Trophoblast cell (in vitro differentiated cells and primary cell): ENCODE data around the gene RCL1.

Experiments
- DNase-seq, 2 donors: peaks; one replicate each; pipeline ENCODE4 v3.0.0-alpha.2; 2016
- H2AFZ ChIP-seq: 2 replicates; pipeline ENCODE4 v1.6.1; 2013; ENCODE audit warnings: low read length, moderate library complexity, mild to moderate bottlenecking; ENCODE audit not compliant: insufficient read depth, poor library complexity
- H2AK5ac ChIP-seq: 2 replicates; pipeline ENCODE4 v1.6.1; 2013; ENCODE audit warnings: mild to moderate bottlenecking, low read length
- H2BK120ac ChIP-seq: 2 replicates; pipeline ENCODE4 v1.6.1; 2013; ENCODE audit warnings: low read length, mild to moderate bottlenecking, moderate library complexity; ENCODE audit not compliant: insufficient read depth, poor library complexity
- H2BK12ac ChIP-seq: 2 replicates; pipeline ENCODE4 v1.6.1; 2013; ENCODE audit warnings: mild to moderate bottlenecking, low read length, moderate library complexity
- H2BK5ac ChIP-seq: 2 replicates; pipeline ENCODE4 v1.6.1; 2013; ENCODE audit warnings: low read length, low read depth, moderate library complexity, mild to moderate bottlenecking; ENCODE audit not compliant: poor library complexity
- H3K14ac ChIP-seq: 2 replicates; pipeline ENCODE4 v1.6.1; 2013; ENCODE audit warnings: mild to moderate bottlenecking, low read length
- H3K18ac ChIP-seq: 2 replicates; pipeline ENCODE4 v1.6.1; 2013; ENCODE audit warnings: mild to moderate bottlenecking, low read length
- H3K23ac ChIP-seq: 2 replicates; pipeline ENCODE4 v1.6.1; 2013; ENCODE audit warnings: low read length
- H3K27ac ChIP-seq: 2 replicates; pipeline ENCODE4 v1.5.1; 2013; ENCODE audit warnings: low read depth, mild to moderate bottlenecking, inconsistent platforms, low read length, moderate library complexity
- H3K27me3 ChIP-seq: 2 replicates; pipeline ENCODE4 v1.6.1; 2013; ENCODE audit warnings: inconsistent platforms, mild to moderate bottlenecking, low read length, moderate library complexity; ENCODE audit not compliant: insufficient read depth
- H3K36me3 ChIP-seq, 2 experiments: 1 replicate in 1 of 2; 2 replicates in 1 of 2; pipeline ENCODE4 v1.6.1; 2013; ENCODE audit warnings: low read length in 2 of 2, mild to moderate bottlenecking in 2 of 2, moderate library complexity in 1 of 2; ENCODE audit not compliant: insufficient read depth in 2 of 2, control insufficient read depth in 1 of 2
- H3K4ac ChIP-seq: 2 replicates; pipeline ENCODE4 v1.6.1; 2013; ENCODE audit warnings: low read depth, mild to moderate bottlenecking, low read length, moderate library complexity
- H3K4me1 ChIP-seq, 2 experiments: 1 replicate in 1 of 2; 2 replicates in 1 of 2; pipeline ENCODE4 v1.6.1; 2013; ENCODE audit warnings: low read length in 2 of 2, mild to moderate bottlenecking in 2 of 2, moderate library complexity in 1 of 2; ENCODE audit not compliant: insufficient read depth in 2 of 2, control insufficient read depth in 1 of 2
- H3K4me2 ChIP-seq: 2 replicates; pipeline ENCODE4 v1.6.1; 2013; ENCODE audit warnings: inconsistent platforms, mild to moderate bottlenecking, low read length, moderate library complexity
- H3K4me3 ChIP-seq: 2 replicates; pipeline ENCODE4 v1.5.1; 2013; ENCODE audit warnings: mild to moderate bottlenecking, low read depth, low read length, inconsistent platforms
- H3K79me1 ChIP-seq: one replicate; pipeline ENCODE4 v1.6.1; 2013; ENCODE audit warnings: low read length
- H3K79me2 ChIP-seq: 2 replicates; pipeline ENCODE4 v1.6.1; 2013; ENCODE audit warnings: low read length, mild to moderate bottlenecking; ENCODE audit not compliant: control insufficient read depth, insufficient read depth, poor library complexity
- H3K9ac ChIP-seq: 2 replicates; pipeline ENCODE4 v1.6.1; 2013; ENCODE audit warnings: mild to moderate bottlenecking, low read length
- H3K9me3 ChIP-seq: 2 replicates; pipeline ENCODE4 v1.6.1; 2013; ENCODE audit warnings: low read depth, mild to moderate bottlenecking, control low read depth, inconsistent platforms, low read length; ENCODE audit not compliant: insufficient read depth
- H4K12ac ChIP-seq: 2 replicates; pipeline ENCODE4 v1.6.1; 2013; ENCODE audit warnings: low read depth, mild to moderate bottlenecking, low read length, moderate library complexity
- H4K8ac ChIP-seq: 2 replicates; pipeline ENCODE4 v1.6.1; 2013; ENCODE audit warnings: low read depth, mild to moderate bottlenecking, low read length, moderate library complexity
- H4K91ac ChIP-seq: one replicate; pipeline ENCODE4 v1.6.1; 2013; ENCODE audit warnings: low read depth, mild to moderate bottlenecking, low read length, moderate library complexity
- WGBS: extraction: QIAGEN DNeasy Blood & Tissue Kit; methylation state at CpG from one replicate; pipeline ENCODE4 v1.1.7; 2013; ENCODE audit warnings: missing lambda C conversion rate; ENCODE audit not compliant: insufficient read length, insufficient coverage; ENCODE audit errors: extremely low coverage; 5-methylcytosine and 5-hydroxymethylcytosine counted together

The RCL1 gene

GRCh38 chr9:4827224-4827623 is 34.5 kb downstream of the RCL1 start:
- H4K12ac ChIP-seq = no peak overlapping the region
- no peaks in the 10 kb centered on the region for H3K9me3 ChIP-seq
- H3K4ac ChIP-seq = no peak overlapping the region
- H3K4me3 ChIP-seq = no peak overlapping the region
- no peak overlapping the region for H3K18ac ChIP-seq
- no peak overlapping the region for H3K9ac ChIP-seq
- no peaks in the 10 kb centered on the region for H3K79me2 ChIP-seq
- no peak overlapping the region for H3K4me2 ChIP-seq
- no peak overlapping the region for H2AFZ ChIP-seq
- no peaks in the 10 kb centered on the region for H3K4me1 ChIP-seq
- no peak overlapping the region for H3K23ac ChIP-seq
- no peaks in the 10 kb centered on the region for H3K27me3 ChIP-seq
- H3K36me3 ChIP-seq = no peaks in the 10 kb centered on the region
- H3K14ac ChIP-seq = no peak overlapping the region
- H4K91ac ChIP-seq = no peak overlapping the region
- no peaks in the 10 kb centered on the region for H3K79me1 ChIP-seq
- H4K8ac ChIP-seq = no peak overlapping the region
- no CpG with 5 or more reads among the region's 2 CpGs for WGBS
- H3K27ac ChIP-seq = no peak overlapping the region
- DNase-seq = no peak
- H2BK12ac ChIP-seq = no peak overlapping the region
- no peak overlapping the region for H2AK5ac ChIP-seq
- no peak overlapping the region for H2BK5ac ChIP-seq
- no peak overlapping the region for H2BK120ac ChIP-seq

GRCh38 chr9:4828761-4829160 is 36.0 kb downstream of the RCL1 start:
- H3K79me2 ChIP-seq = no peaks in the 10 kb centered on the region
- no peak overlapping the region for H3K23ac ChIP-seq
- H3K14ac ChIP-seq = no peak overlapping the region
- H3K27ac ChIP-seq = no peak overlapping the region
- no peak overlapping the region for H3K4me3 ChIP-seq
- no peak overlapping the region for H4K12ac ChIP-seq
- no peak overlapping the region for H3K4me2 ChIP-seq
- no peak overlapping the region for H2BK120ac ChIP-seq
- no peaks in the 10 kb centered on the region for H3K9me3 ChIP-seq
- H3K4ac ChIP-seq = no peak overlapping the region
- no peaks in the 10 kb centered on the region for H3K27me3 ChIP-seq
- no peak overlapping the region for H2AK5ac ChIP-seq
- no peak overlapping the region for H3K18ac ChIP-seq
- H2BK12ac ChIP-seq = no peak overlapping the region
- no peak for DNase-seq
- H3K9ac ChIP-seq = no peak overlapping the region
- no peak overlapping the region for H2AFZ ChIP-seq
- no peaks in the 10 kb centered on the region for H3K36me3 ChIP-seq
- H4K8ac ChIP-seq = no peak overlapping the region
- WGBS = no CpG with 5 or more reads among the region's 2 CpGs
- no peak overlapping the region for H2BK5ac ChIP-seq
- H4K91ac ChIP-seq = no peak overlapping the region
- no peaks in the 10 kb centered on the region for H3K4me1 ChIP-seq
- no peaks in the 10 kb centered on the region for H3K79me1 ChIP-seq

- H4K8ac ChIP-seq = no peak overlapping the region
- H3K14ac ChIP-seq = no peak overlapping the region
- no peak overlapping the region for H3K27ac ChIP-seq
- no peak for DNase-seq
- no peaks in the 10 kb centered on the region for H3K79me2 ChIP-seq
- H3K36me3 ChIP-seq = peaks cover 0 to 2% of the 10 kb centered on the region in 2 experiments
- H2AFZ ChIP-seq = no peak overlapping the region
- H3K4ac ChIP-seq = no peak overlapping the region
- H2AK5ac ChIP-seq = no peak overlapping the region
- no peak overlapping the region for H3K4me3 ChIP-seq
- no peaks in the 10 kb centered on the region for H3K27me3 ChIP-seq
- no peak overlapping the region for H3K18ac ChIP-seq
- WGBS = no CpG with 5 or more reads among the region's 1 CpG
- no peak overlapping the region for H4K12ac ChIP-seq
- H3K9ac ChIP-seq = no peak overlapping the region
- H3K4me2 ChIP-seq = no peak overlapping the region
- H4K91ac ChIP-seq = no peak overlapping the region
- H3K79me1 ChIP-seq = no peaks in the 10 kb centered on the region
- no peak overlapping the region for H2BK120ac ChIP-seq
- no peak overlapping the region for H2BK12ac ChIP-seq
- no peaks in the 10 kb centered on the region for H3K4me1 ChIP-seq
- no peaks in the 10 kb centered on the region for H3K9me3 ChIP-seq
- H3K23ac ChIP-seq = no peak overlapping the region
- H2BK5ac ChIP-seq = no peak overlapping the region
Observed at GRCh38 chr9:4829969-4830368, 37.2 kb downstream of the RCL1 start.

GRCh38 chr9:4830699-4831098 is 38.0 kb downstream of the RCL1 start:
- H2BK5ac ChIP-seq = no peak overlapping the region
- WGBS = no CpG with 5 or more reads among the region's 5 CpGs
- no peak overlapping the region for H3K14ac ChIP-seq
- DNase-seq = no peak
- H3K79me1 ChIP-seq = no peaks in the 10 kb centered on the region
- H2BK12ac ChIP-seq = no peak overlapping the region
- H3K4ac ChIP-seq = no peak overlapping the region
- no peaks in the 10 kb centered on the region for H3K27me3 ChIP-seq
- H3K23ac ChIP-seq = no peak overlapping the region
- no peaks in the 10 kb centered on the region for H3K4me1 ChIP-seq
- peaks cover 0 to 2% of the 10 kb centered on the region in 2 experiments for H3K36me3 ChIP-seq
- H4K8ac ChIP-seq = no peak overlapping the region
- no peak overlapping the region for H2AFZ ChIP-seq
- no peak overlapping the region for H3K27ac ChIP-seq
- no peak overlapping the region for H3K9ac ChIP-seq
- H2AK5ac ChIP-seq = no peak overlapping the region
- H3K4me2 ChIP-seq = no peak overlapping the region
- no peaks in the 10 kb centered on the region for H3K79me2 ChIP-seq
- H4K91ac ChIP-seq = no peak overlapping the region
- H4K12ac ChIP-seq = no peak overlapping the region
- H3K18ac ChIP-seq = no peak overlapping the region
- no peak overlapping the region for H2BK120ac ChIP-seq
- no peak overlapping the region for H3K4me3 ChIP-seq
- no peaks in the 10 kb centered on the region for H3K9me3 ChIP-seq
